Endothelial cell of umbilical vein (primary cell): ENCODE measurements around the gene GTF3C1.

ENCODE experiments used
- CTCF ChIP-seq, 2 donors: IDR thresholded peaks; 1 replicate in 1 of 2; 2 replicates in 1 of 2; pipeline ENCODE4 v1.5.1; 2011; ENCODE audit warnings: low read length in 2 of 2, mild to moderate bottlenecking in 2 of 2, moderate library complexity in 2 of 2, control low read depth in 1 of 2, inconsistent platforms in 1 of 2, low read depth in 1 of 2; ENCODE audit not compliant: insufficient read depth in 1 of 2; ENCODE audit errors: extremely low read depth in 1 of 2
- EZH2 ChIP-seq: IDR thresholded peaks from 2 replicates; pipeline ENCODE4 v1.6.1; 2012; ENCODE audit warnings: borderline replicate concordance, low read depth, mild to moderate bottlenecking, moderate library complexity, low read length, inconsistent platforms; ENCODE audit not compliant: severe bottlenecking
- MAX ChIP-seq: IDR thresholded peaks from 2 replicates; pipeline ENCODE4 v1.6.1; 2011; ENCODE audit not compliant: insufficient read depth, insufficient read length
- MYC ChIP-seq: IDR thresholded peaks from one replicate; pipeline ENCODE4 v1.6.1; 2011; ENCODE audit warnings: mild to moderate bottlenecking, low read depth, low read length
- POLR2A ChIP-seq: IDR thresholded peaks from 2 replicates; pipeline ENCODE4 v1.6.1; 2012; ENCODE audit warnings: low read depth, mild to moderate bottlenecking, control low read depth, low read length
- POLR2AphosphoS5 ChIP-seq: IDR thresholded peaks from 2 replicates; pipeline ENCODE4 v1.6.1; 2012; ENCODE audit warnings: low read depth, mild to moderate bottlenecking, control low read depth, low read length, moderate library complexity; ENCODE audit not compliant: insufficient read depth

GRCh38 chr16:27464626-27465482, 84.9 kb downstream of the GTF3C1 start:
- TF ChIP-seq CTCF (IDR thresholded peaks at IDR 0.05; ENCODE audit: extremely low read depth in 1 of 2, insufficient read depth in 1 of 2, low read depth in 1 of 2, low read length in 2 of 2) = no peak
- no peak for TF ChIP-seq POLR2A
- no peak for TF ChIP-seq POLR2AphosphoS5
- no peak for TF ChIP-seq MYC
- TF ChIP-seq MAX = no peak
- no peak for TF ChIP-seq EZH2
